GM23338 (cell line): ENCODE measurements around the gene ZBTB7C. TPM values are rescaled to one million over a fixed set of nuclear protein-coding genes. Genes with fewer than 3 reads are reported as not detected.

ENCODE experiments used
- ATAC-seq: fragments of 200-7000 bp; cut with Tn5 transposase; 3 replicates; pipeline ENCODE4 v1.9.1; 2020
- DNase-seq: peaks from one replicate; pipeline ENCODE4 v3.0.0-alpha.2; 2015; ENCODE audit warnings: low spot score
- H2AFZ ChIP-seq: fragments of 200-600 bp; sonication (generic); 2 replicates; pipeline ENCODE4 v1.8.0; 2016; ENCODE audit warnings: antibody characterized with exemption, mild to moderate bottlenecking, moderate library complexity
- H3F3A ChIP-seq: fragments of 200-600 bp; sonication (generic); replicated peaks from 2 replicates; pipeline ENCODE4 v1.8.0; 2017; ENCODE audit warnings: antibody characterized with exemption, mixed run types, low read depth
- H3K27ac ChIP-seq: fragments of 200-600 bp; sonication (generic); 2 replicates; pipeline ENCODE4 v1.6.1; 2016; ENCODE audit warnings: low read depth
- H3K27me3 ChIP-seq: fragments of 200-600 bp; sonication (generic); 2 replicates; pipeline ENCODE4 v1.8.0; 2016; ENCODE audit warnings: mild to moderate bottlenecking, mixed run types, moderate library complexity; ENCODE audit not compliant: insufficient read depth
- H3K36me3 ChIP-seq: fragments of 200-600 bp; sonication (generic); 2 replicates; pipeline ENCODE4 v1.8.0; 2016; ENCODE audit warnings: mild to moderate bottlenecking; ENCODE audit not compliant: insufficient read depth
- H3K4me1 ChIP-seq: fragments of 200-600 bp; sonication (generic); 2 replicates; pipeline ENCODE4 v1.8.0; 2016; ENCODE audit warnings: mild to moderate bottlenecking, moderate library complexity; ENCODE audit not compliant: insufficient read depth
- H3K4me2 ChIP-seq: fragments of 200-600 bp; sonication (generic); 2 replicates; pipeline ENCODE4 v1.7.1; 2017; ENCODE audit warnings: mixed run types
- H3K4me3 ChIP-seq: fragments of 200-600 bp; sonication (generic); 2 replicates; pipeline ENCODE4 v1.6.1; 2016; ENCODE audit warnings: mixed run types
- H3K79me2 ChIP-seq: fragments of 200-600 bp; sonication (generic); replicated peaks from 2 replicates; pipeline ENCODE4 v1.8.0; 2017; ENCODE audit warnings: mild to moderate bottlenecking; ENCODE audit not compliant: insufficient read depth
- H3K9me2 ChIP-seq: fragments of 200-600 bp; sonication (generic); 2 replicates; pipeline ENCODE4 v1.8.0; 2017; ENCODE audit not compliant: insufficient read depth
- H4K20me1 ChIP-seq: fragments of 200-600 bp; sonication (generic); replicated peaks from 2 replicates; pipeline ENCODE4 v1.8.0; 2017; ENCODE audit warnings: mild to moderate bottlenecking; ENCODE audit not compliant: insufficient read depth
- H3K27ac Mint-ChIP-seq: 2 replicates; pipeline ENCODE4 v1.8.0; 2020; ENCODE audit warnings: inconsistent platforms, mild to moderate bottlenecking, moderate library complexity, mixed read lengths
- H3K27me3 Mint-ChIP-seq: 3 replicates; pipeline ENCODE4 v1.8.0; 2022; ENCODE audit warnings: low read depth, mild to moderate bottlenecking, moderate library complexity, mixed read lengths, inconsistent platforms; ENCODE audit not compliant: insufficient read depth, poor library complexity
- H3K36me3 Mint-ChIP-seq: 3 replicates; pipeline ENCODE4 v1.8.0; 2021; ENCODE audit warnings: low read depth, mild to moderate bottlenecking, inconsistent platforms, moderate library complexity, mixed read lengths
- H3K4me1 Mint-ChIP-seq: 3 replicates; pipeline ENCODE4 v1.8.0; 2020; ENCODE audit warnings: mild to moderate bottlenecking, inconsistent platforms, mixed read lengths
- H3K4me3 Mint-ChIP-seq: 3 replicates; pipeline ENCODE4 v1.8.0; 2021; ENCODE audit warnings: moderate library complexity, mild to moderate bottlenecking, inconsistent platforms, mixed read lengths
- H3K9me3 Mint-ChIP-seq: 3 replicates; pipeline ENCODE4 v1.8.0; 2020; ENCODE audit warnings: moderate library complexity, mild to moderate bottlenecking, inconsistent platforms, mixed read lengths
- CREB1 ChIP-seq: fragments of 250-450 bp; sonication (Bioruptor Pico); IDR thresholded peaks from 2 replicates; pipeline ENCODE4 v1.5.0; 2020; ENCODE audit warnings: low read depth, mild to moderate bottlenecking, moderate library complexity
- CTCF ChIP-seq, 2 experiments: fragments of 200-600 bp in 1 of 2; sonication (generic) in 1 of 2; conservative IDR thresholded peaks; 2 replicates each; pipeline versions ENCODE4 v1.5.1 to v1.6.1; 2016 to 2017; ENCODE audit warnings: antibody characterized with exemption in 2 of 2, low read depth in 2 of 2, mild to moderate bottlenecking in 2 of 2, moderate library complexity in 1 of 2
- ETS1 ChIP-seq: IDR thresholded peaks from 2 replicates; pipeline ENCODE4 v1.6.1; 2016; ENCODE audit warnings: antibody characterized with exemption
- EZH2 ChIP-seq: fragments of 200-600 bp; sonication (generic); IDR thresholded peaks from one replicate; pipeline ENCODE4 v1.8.0; 2017; ENCODE audit warnings: antibody characterized with exemption, mild to moderate bottlenecking, low read depth; ENCODE audit not compliant: unreplicated experiment
- EZH2phosphoT487 ChIP-seq: fragments of 200-600 bp; sonication (generic); IDR thresholded peaks from one replicate; pipeline ENCODE4 v1.8.1; 2018; ENCODE audit warnings: antibody characterized with exemption; ENCODE audit not compliant: unreplicated experiment
- JUNB ChIP-seq: IDR thresholded peaks from one replicate; pipeline ENCODE4 v1.6.1; 2016; ENCODE audit warnings: antibody characterized with exemption; ENCODE audit not compliant: unreplicated experiment
- NANOG ChIP-seq: IDR thresholded peaks from 2 replicates; pipeline ENCODE4 v1.6.1; 2016; ENCODE audit warnings: antibody characterized with exemption, borderline replicate concordance
- POLR2AphosphoS5 ChIP-seq: IDR thresholded peaks from 2 replicates; pipeline ENCODE4 v1.6.1; 2016; ENCODE audit warnings: antibody characterized with exemption, low read depth
- REST ChIP-seq: IDR thresholded peaks from one replicate; pipeline ENCODE4 v1.6.1; 2018; ENCODE audit warnings: antibody characterized with exemption; ENCODE audit not compliant: unreplicated experiment
- STAT1 ChIP-seq: IDR thresholded peaks from one replicate; pipeline ENCODE4 v1.6.1; 2016; ENCODE audit warnings: antibody characterized with exemption; ENCODE audit not compliant: unreplicated experiment
- ZNF114 ChIP-seq: fragments of 250-450 bp; sonication (Bioruptor Pico); IDR thresholded peaks from 2 replicates; pipeline ENCODE4 v1.5.0; 2020; ENCODE audit warnings: mild to moderate bottlenecking, moderate library complexity
- ZNF331 ChIP-seq: fragments of 250-450 bp; sonication (Bioruptor Pico); IDR thresholded peaks from 2 replicates; pipeline ENCODE4 v1.5.0; 2020; ENCODE audit warnings: low read depth, mild to moderate bottlenecking, moderate library complexity
- ZNF462 ChIP-seq: fragments of 250-450 bp; sonication (Bioruptor Pico); IDR thresholded peaks from 2 replicates; pipeline ENCODE4 v1.5.0; 2020; ENCODE audit warnings: mild to moderate bottlenecking, moderate library complexity
- polyA plus RNA-seq: library from polyadenylated mRNA; unstranded; fragments of >200 nt; fragmentation: Nextera tagmentation; extraction: Ambion mirVana; gene quantifications from 2 replicates; pipeline ENCODE4 v1.2.1, GENCODE V29; 2016
- total RNA-seq: library from RNA; depleted of rRNA; stranded (reverse); fragments of >200 nt; shearing (Covaris generic); gene quantifications from 2 replicates; pipeline ENCODE4 v1.2.3, GENCODE V29; 2014

ZBTB7C gene
- total and polyA plus RNA-seq, 2 experiments from 2014 or later: 0.03 to 0.14 TPM

- Histone ChIP-seq H3K27ac (no peak overlapping the region), H3K36me3 (no peaks in the 10 kb centered on the region), H3K4me2 (no peak overlapping the region), H2AFZ (no peak overlapping the region), H3K4me3 (no peak overlapping the region), H3K4me1 (no peaks in the 10 kb centered on the region), H3K27me3 (no peaks in the 10 kb centered on the region), H3K79me2 (no peaks in the 10 kb centered on the region), H3F3A (no peaks in the 10 kb centered on the region), H4K20me1 (no peaks in the 10 kb centered on the region), H3K9me2 (no peaks in the 10 kb centered on the region)
- ATAC-seq: no peak
- Mint-ChIP-seq H3K9me3 (peaks cover 13% of the 10 kb centered on the region), H3K27ac (no peak overlapping the region), H3K27me3 (peaks cover 4% of the 10 kb centered on the region), H3K4me3 (no peak overlapping the region), H3K4me1 (peaks cover 17% of the 10 kb centered on the region), H3K36me3 (peaks cover 7% of the 10 kb centered on the region; the same call in 2 of the 3 replicates)
- no peak for DNase-seq
- TF ChIP-seq EZH2phosphoT487 (no peak), STAT1 (no peak), NANOG (no peak), JUNB (no peak), ZNF331 (no peak), EZH2 (no peak), REST (no peak), ETS1 (no peak), CREB1 (CRISPR knock-in tag) (no peak), ZNF114 (CRISPR knock-in tag) (no peak), POLR2AphosphoS5 (no peak), CTCF (conservative IDR thresholded peaks at IDR 0.05; ENCODE audit: low read depth in 2 of 2) (no peak), ZNF462 (CRISPR knock-in tag) (no peak)
Observed at GRCh38 chr18:47995654-47996053, 413.5 kb downstream of the ZBTB7C start.
